Superior temporal gyrus (tissue), 1 donor: ENCODE measurements around the gene BCR.

ENCODE experiments used
- DNase-seq: peaks from one replicate; pipeline ENCODE4 v3.0.0-alpha.2; 2016; ENCODE audit errors: extremely low spot score

The BCR gene

GRCh38 chr22:23151827-23152226, 28.5 kb upstream of the BCR start:
- DNase-seq = no peak

- no peak for DNase-seq
Measured at GRCh38 chr22:23152238-23153114, 27.8 kb upstream of the BCR start.

GRCh38 chr22:23153994-23154393, 26.3 kb upstream of the BCR start:
- no peak for DNase-seq

- no peak for DNase-seq
Measured at GRCh38 chr22:23154461-23154860, 25.8 kb upstream of the BCR start.

- no peak for DNase-seq
Measured at GRCh38 chr22:23155143-23155542, 25.2 kb upstream of the BCR start.

GRCh38 chr22:23155831-23156230, 24.5 kb upstream of the BCR start:
- DNase-seq = no peak

- DNase-seq = no peak
Measured at GRCh38 chr22:23156286-23156685, 24.0 kb upstream of the BCR start.

- DNase-seq = no peak
Measured at GRCh38 chr22:23157560-23158515, 22.5 kb upstream of the BCR start.

- DNase-seq = no peak
Measured at GRCh38 chr22:23158516-23159290, 21.6 kb upstream of the BCR start.

GRCh38 chr22:23159291-23159630, 21.0 kb upstream of the BCR start:
- no peak for DNase-seq

- DNase-seq = no peak
Measured at GRCh38 chr22:23161029-23161428, 19.3 kb upstream of the BCR start.

- DNase-seq = no peak
Measured at GRCh38 chr22:23161574-23161973, 18.7 kb upstream of the BCR start.

- peak; percentile 75 for DNase-seq
Measured at GRCh38 chr22:23163665-23164064, 16.6 kb upstream of the BCR start.

- DNase-seq = no peak
Measured at GRCh38 chr22:23164091-23164490, 16.2 kb upstream of the BCR start.

GRCh38 chr22:23166042-23166831, 14.1 kb upstream of the BCR start:
- DNase-seq = no peak

GRCh38 chr22:23166841-23167616, 13.3 kb upstream of the BCR start:
- DNase-seq = no peak

- DNase-seq = no peak
Measured at GRCh38 chr22:23168391-23169042, 11.8 kb upstream of the BCR start.

- no peak for DNase-seq
Measured at GRCh38 chr22:23169043-23169406, 11.3 kb upstream of the BCR start.

GRCh38 chr22:23175817-23176644, 4.3 kb upstream of the BCR start:
- no peak for DNase-seq
